K562 (cell line): Measurements from ENCODE around the gene KLC3. TPM values are rescaled to one million over a fixed set of nuclear protein-coding genes. Genes with fewer than 3 reads are reported as not detected.

Experiments used
- ATAC-seq: fragments of 200-7000 bp; cut with Tn5 transposase; 3 replicates; pipeline ENCODE4 v1.9.1; 2020; ENCODE audit warnings: moderate library complexity
- BruUV-seq: library from RNA; stranded (reverse); fragments of 400-500 nt; replicated peaks from 2 replicates; lab custom pipeline; 2021; lab: Mats Ljungman, UMichigan
- CTCF ChIA-PET: fragments of 300-600 bp; formaldehyde crosslinking; extraction: SDS; loops from one replicate; lab custom pipeline; 2021; ENCODE audit warnings: low intra/inter-chr PET ratio; lab: Yijun Ruan, JAX
- POLR2A ChIA-PET: fragments of 300-600, 350-650 bp; sonication (Branson Sonifier 250); formaldehyde crosslinking; extraction: SDS; loops from one replicate; lab custom pipeline; 2021; ENCODE audit warnings: antibody characterized with exemption, inconsistent platforms; lab: Yijun Ruan, JAX
- DNase-seq, 4 experiments: peaks; one replicate each; pipeline versions ENCODE4 v3.0.0 to v3.0.0-alpha.2; 2011 to 2018; ENCODE audit warnings: low spot score in 3 of 4, mixed read lengths in 3 of 4; ENCODE audit errors: extremely low read depth in 1 of 4
- FAIRE-seq: peaks from 2 replicates; lab custom pipeline; 2011; peaks lifted over from hg19 to GRCh38; lab: Jason Lieb, UNC
- H2AFZ ChIP-seq: 2 replicates; pipeline ENCODE4 v1.6.0; 2011; ENCODE audit warnings: low read depth, low read length, control low read depth, inconsistent platforms
- H3K27ac ChIP-seq: fragments of 200-600 bp; 3 replicates; pipeline ENCODE4 v1.8.0; 2011; ENCODE audit warnings: low read depth, mild to moderate bottlenecking, control low read depth, inconsistent platforms, low read length, moderate library complexity, mixed read lengths; ENCODE audit errors: extremely low read depth
- H3K27me3 ChIP-seq, 2 experiments: fragments of 300-600 bp in 1 of 2; 2 replicates in 1 of 2; 3 replicates in 1 of 2; pipeline versions ENCODE4 v1.6.0 to v1.8.0; 2011; ENCODE audit warnings: inconsistent platforms in 2 of 2, low read length in 2 of 2, mild to moderate bottlenecking in 1 of 2, mixed read lengths in 1 of 2, moderate library complexity in 1 of 2; ENCODE audit not compliant: control insufficient read depth in 2 of 2, insufficient read depth in 2 of 2
- H3K36me3 ChIP-seq: fragments of 300-600 bp; 3 replicates; pipeline ENCODE4 v1.8.0; 2011; ENCODE audit warnings: mild to moderate bottlenecking, low read length, inconsistent platforms; ENCODE audit not compliant: control insufficient read depth, insufficient read depth
- H3K4me1 ChIP-seq, 2 experiments: fragments of 200-600 bp in 1 of 2; replicated peaks in 1 of 2; 2 replicates in 1 of 2; 3 replicates in 1 of 2; pipeline versions ENCODE4 v1.5.1 to v1.8.0; 2011; ENCODE audit warnings: inconsistent platforms in 2 of 2, low read length in 2 of 2, mild to moderate bottlenecking in 1 of 2, mixed read lengths in 1 of 2, moderate library complexity in 1 of 2; ENCODE audit not compliant: control insufficient read depth in 2 of 2, insufficient read depth in 2 of 2
- H3K4me2 ChIP-seq: 2 replicates; pipeline ENCODE4 v1.6.1; 2011; ENCODE audit warnings: low read length, control low read depth, inconsistent platforms, mixed read lengths; ENCODE audit not compliant: insufficient read depth
- H3K4me3 ChIP-seq: fragments of 200-600 bp; sonication (generic), shearing (Covaris generic); 2 replicates; pipeline ENCODE4 v1.5.1; 2016; ENCODE audit warnings: control low read depth, inconsistent platforms
- H3K79me2 ChIP-seq: fragments of 200-600 bp; 3 replicates; pipeline ENCODE4 v1.8.0; 2011; ENCODE audit warnings: low read length, inconsistent platforms; ENCODE audit not compliant: control insufficient read depth, insufficient read depth
- H3K9ac ChIP-seq, 2 experiments: 2 replicates each; pipeline versions ENCODE4 v1.6.0 to v1.6.1; 2011; ENCODE audit warnings: low read depth in 2 of 2, low read length in 2 of 2, control low read depth in 1 of 2, inconsistent platforms in 1 of 2, mild to moderate bottlenecking in 1 of 2, mixed read lengths in 1 of 2; ENCODE audit not compliant: insufficient read depth in 1 of 2
- H3K9me1 ChIP-seq: one replicate; pipeline ENCODE4 v1.6.0; 2011; ENCODE audit warnings: inconsistent platforms, mild to moderate bottlenecking, low read length, moderate library complexity; ENCODE audit not compliant: control insufficient read depth, insufficient read depth
- H3K9me3 ChIP-seq: replicated peaks from 2 replicates; pipeline ENCODE4 v1.5.1; 2011; ENCODE audit warnings: low read depth, low read length, inconsistent platforms; ENCODE audit not compliant: control insufficient read depth, insufficient read depth
- H4K20me1 ChIP-seq: replicated peaks from 2 replicates; pipeline ENCODE4 v1.6.1; 2011; ENCODE audit warnings: low read length, inconsistent platforms, mixed read lengths; ENCODE audit not compliant: control insufficient read depth, insufficient read depth
- CREM ChIP-seq: IDR thresholded peaks from 2 replicates; pipeline ENCODE4 v1.6.1; 2014; ENCODE audit warnings: antibody characterized with exemption, low read depth
- NFYB ChIP-seq: IDR thresholded peaks from 2 replicates; pipeline ENCODE4 v1.6.1; 2011; ENCODE audit warnings: mild to moderate bottlenecking, moderate library complexity; ENCODE audit not compliant: insufficient read length; ENCODE audit errors: extremely low read depth
- OTX1 ChIP-seq: fragments of 450-650 bp; formaldehyde crosslinking; IDR thresholded peaks from 2 replicates; pipeline ENCODE4 v1.4.0; 2022; ENCODE audit warnings: mild to moderate bottlenecking
- SIX5 ChIP-seq, 2 experiments: IDR thresholded peaks; 2 replicates each; pipeline ENCODE4 v1.6.1; 2011; ENCODE audit warnings: low read length in 2 of 2, borderline replicate concordance in 1 of 2, low read depth in 1 of 2, mild to moderate bottlenecking in 1 of 2, moderate library complexity in 1 of 2; ENCODE audit not compliant: insufficient read depth in 1 of 2
- SRSF3 ChIP-seq: fragments of 200-400 bp; formaldehyde crosslinking; IDR thresholded peaks from 2 replicates; pipeline ENCODE4 v1.6.1; 2016; ENCODE audit warnings: mild to moderate bottlenecking, low read length, moderate library complexity; ENCODE audit not compliant: insufficient read depth
- STAT5A ChIP-seq: IDR thresholded peaks from 2 replicates; pipeline ENCODE4 v1.6.1; 2012; ENCODE audit warnings: low read length, inconsistent platforms, borderline replicate concordance
- TOE1 ChIP-seq, 2 experiments: fragments of 450-650 bp in 1 of 2; sonication (generic) in 1 of 2; formaldehyde crosslinking in 1 of 2; IDR thresholded peaks; 2 replicates each; pipeline versions ENCODE4 v1.7.1 to v1.8.0; 2016 to 2022; ENCODE audit warnings: borderline replicate concordance in 2 of 2, mild to moderate bottlenecking in 2 of 2, antibody characterized with exemption in 1 of 2, inconsistent platforms in 1 of 2, low read depth in 1 of 2, missing genetic modification reagents in 1 of 2, moderate library complexity in 1 of 2
- WGBS: fragments of 100-300 bp; shearing (Covaris generic); methylation state at CpG from one replicate; pipeline ENCODE4 v1.1.6; 2016; ENCODE audit warnings: low coverage, mixed read lengths; ENCODE audit not compliant: insufficient coverage; ENCODE audit errors: missing lambda C conversion rate; 5-methylcytosine and 5-hydroxymethylcytosine counted together
- in situ Hi-C: fragments of 300-500 bp; cut with MboI; formaldehyde crosslinking; loops from 4 replicates; pipeline ENCODE4 v1.15.0; 2018; ENCODE audit warnings: inconsistent platforms, mixed read lengths
- intact Hi-C: fragments of 100-400 bp; cut with micrococcal nuclease; formaldehyde crosslinking; loops from 2 replicates; pipeline ENCODE4 v1.14.2; 2022
- polyA plus RNA-seq, 8 experiments: library from polyadenylated mRNA; depleted of rRNA in 4 of 8; stranded (reverse) in 5 of 8; unstranded in 3 of 8; fragments of >200 nt; fragmentation: Nextera tagmentation in 2 of 8; fragmentation: Illumina TruSeq in 1 of 8; extraction: Ambion mirVana in 2 of 8; extraction: Trizol in 1 of 8; gene quantifications; 2 replicates each; pipeline versions ENCODE4 v1.2.1 to v1.2.3, GENCODE V29; 2011 to 2014; ENCODE audit warnings: inconsistent platforms in 1 of 8, missing spikeins in 1 of 8
- total RNA-seq, 7 experiments: library from RNA; depleted of rRNA in 6 of 7; stranded (reverse); fragments of >200 nt in 6 of 7; fragmentation: Illumina TruSeq in 2 of 7; extraction: Trizol in 2 of 7; gene quantifications; 2 replicates each; pipeline versions ENCODE4 v1.2.1 to v1.2.3, GENCODE V29; 2011 to 2021; ENCODE audit warnings: low replicate concordance in 1 of 7

Gene KLC3
- total and polyA plus RNA-seq, 9 of the 15 experiments (the other 6 are each of a cell fraction or from before 2014, with no cell fraction given): 0.03 to 1.2 (median 0.59) TPM; not detected in 3

DNA sequence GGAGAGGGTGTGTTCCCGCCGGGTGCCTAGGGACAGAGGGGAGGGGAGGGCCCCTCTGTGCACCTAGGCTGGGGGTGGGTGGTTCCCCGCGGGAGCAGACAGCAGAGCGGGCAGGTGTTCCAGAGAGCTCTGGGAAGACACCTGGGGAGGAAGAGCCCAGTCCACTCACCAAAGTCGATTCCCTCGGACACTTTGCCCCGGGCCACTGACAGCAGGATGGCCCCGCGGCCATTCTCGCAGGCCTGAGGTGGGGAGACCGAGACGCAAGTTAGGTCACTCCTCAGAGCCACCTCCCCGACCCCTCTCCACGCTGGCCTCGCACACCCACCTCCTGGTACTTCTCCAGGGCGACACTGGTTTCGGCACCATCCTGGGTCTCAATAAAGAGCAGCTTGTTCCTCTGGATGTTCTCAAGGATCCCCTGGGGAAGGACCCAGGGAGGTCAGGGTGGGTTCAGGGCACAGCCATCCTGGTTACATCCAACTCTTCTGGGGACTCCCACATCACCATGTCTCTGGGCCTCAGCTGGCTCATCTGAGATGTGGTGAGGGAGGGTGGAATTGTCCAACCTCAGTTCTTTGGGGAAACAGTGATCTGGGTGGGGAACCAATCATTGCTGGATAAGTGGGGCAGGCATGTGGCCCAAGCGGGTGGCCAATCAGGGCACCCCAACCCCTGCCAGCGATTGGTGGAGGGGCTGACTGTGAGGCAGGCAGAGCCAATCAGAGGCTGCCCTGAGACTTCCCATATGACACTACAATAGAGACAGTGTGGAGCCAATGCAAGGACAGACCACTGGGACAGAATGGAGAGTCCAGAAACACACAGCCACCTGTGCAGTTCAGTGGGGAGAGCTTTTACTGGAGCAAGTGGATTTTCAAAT lies 12.6 kb downstream of the KLC3 start:
- H3K9me1 ChIP-seq: no peaks in the 10 kb centered on the region
- ChIA-PET POLR2A (interaction anchor here (0.5 to 2.2 kb wide), 4 partner anchors 7 to 19 kb away, joined by 3 to 6 read pairs (median 4); partner anchors contain the start of gene ERCC2), CTCF (no interaction called here)
- ATAC-seq (peak; percentile 32), FAIRE-seq (no peak), DNase-seq (no peak)
- no peak overlapping the region for H3K27ac ChIP-seq
- no peaks in the 10 kb centered on the region for H3K9me3 ChIP-seq
- H3K9ac ChIP-seq: no peak overlapping the region
- no peak for TF ChIP-seq SRSF3
- TF ChIP-seq STAT5A: no peak
- TF ChIP-seq SIX5 (IDR thresholded peaks at IDR 0.05; ENCODE audit: borderline replicate concordance in 1 of 2, insufficient read depth in 1 of 2, low read depth in 1 of 2, low read length in 2 of 2): no peak
- no peak for TF ChIP-seq TOE1 (IDR thresholded peaks at IDR 0.05; ENCODE audit: borderline replicate concordance)
- no peak for TF ChIP-seq TOE1 (CRISPR knock-in tag; IDR thresholded peaks at IDR 0.05; ENCODE audit: borderline replicate concordance, low read depth)
- TF ChIP-seq NFYB: peak; percentile 24
- no peak for TF ChIP-seq CREM
- TF ChIP-seq OTX1 (CRISPR knock-in tag): no peak
- H4K20me1 ChIP-seq: peaks cover 3% of the 10 kb centered on the region; the same call in 1 of the 2 replicates
- no peak overlapping the region for H3K4me3 ChIP-seq
- no TSS peak for BruUV-seq
- H2AFZ ChIP-seq: no peak overlapping the region
- H3K27me3 ChIP-seq: no peaks in the 10 kb centered on the region
- H3K4me2 ChIP-seq: no peak overlapping the region
- H3K36me3 ChIP-seq: peaks cover 81% of the 10 kb centered on the region; the same call in 2 of the 3 replicates
- peaks cover 0 to 44% of the 10 kb centered on the region in 2 experiments; a peak in 2 of 5 replicates for H3K4me1 ChIP-seq
- H3K79me2 ChIP-seq: no peaks in the 10 kb centered on the region
- in situ Hi-C loops (no loop called here), intact Hi-C loops (no loop called here)
- 90% methylated on average over 15 of the region's 20 CpGs for WGBS
